ENCODE data around the gene DNAJB11.

DNA sequence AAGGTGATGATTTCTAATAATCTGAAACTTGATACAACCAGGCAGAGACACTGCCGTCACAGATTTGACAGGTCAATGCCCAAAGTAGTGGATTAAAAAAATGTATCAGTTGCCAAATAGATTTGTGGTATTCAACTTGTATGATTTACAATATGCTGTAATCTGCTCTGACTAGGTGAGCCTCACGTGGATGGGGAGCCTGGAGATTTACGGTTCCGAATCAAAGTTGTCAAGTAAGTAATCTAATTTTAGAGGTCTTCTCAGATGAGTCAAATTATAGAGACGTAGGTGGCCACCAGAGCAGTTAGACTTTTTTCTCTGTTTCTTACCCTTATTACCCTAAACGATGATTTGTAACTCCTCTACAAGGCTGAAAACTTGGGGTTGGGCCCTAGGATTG lies 12.0 kb downstream of the DNAJB11 start:
- TF ChIP-seq EZH2 (IDR thresholded peaks at IDR 0.05; ENCODE audit: insufficient read depth, poor library complexity, severe bottlenecking) (no peak), EZH2phosphoT487 (IDR thresholded peaks at IDR 0.05; ENCODE audit: insufficient read depth, low read depth) (no peak)

Measured in GM23248 (cell line).